Activated B cell treated with CpG ODN at 0.5 μM for 24 hours (primary cell): Measurements from ENCODE around the gene ZG16B. TPM values are rescaled to one million over a fixed set of nuclear protein-coding genes. Genes with fewer than 3 reads are reported as not detected.

Experiments
- ATAC-seq: fragments of 200-7000 bp; cut with Tn5 transposase; one replicate; pipeline ENCODE4 v1.10.0; 2021; ENCODE audit warnings: low read depth, mild to moderate bottlenecking, moderate library complexity
- CTCF ChIA-PET: fragments of 350-600 bp; sonication (Branson Sonifier 250); formaldehyde crosslinking; loops from one replicate; lab custom pipeline; 2021; ENCODE audit warnings: antibody characterized with exemption; lab: Charles Lee
- POLR2A ChIA-PET: fragments of 350-600 bp; sonication (Branson Sonifier 250); formaldehyde crosslinking; loops from one replicate; lab custom pipeline; 2021; ENCODE audit warnings: antibody characterized with exemption; lab: Charles Lee
- DNase-seq: peaks from one replicate; pipeline ENCODE4 v3.0.0; 2022
- H3K27ac Mint-ChIP-seq: one replicate; pipeline ENCODE4 v1.8.0; 2020; ENCODE audit warnings: mixed read lengths
- H3K27me3 Mint-ChIP-seq: one replicate; pipeline ENCODE4 v1.8.0; 2021; ENCODE audit warnings: mixed read lengths
- H3K36me3 Mint-ChIP-seq: one replicate; pipeline ENCODE4 v1.8.0; 2021; ENCODE audit warnings: low read depth, mixed read lengths
- H3K4me1 Mint-ChIP-seq: one replicate; pipeline ENCODE4 v1.8.0; 2021; ENCODE audit warnings: mixed read lengths
- H3K4me3 Mint-ChIP-seq: one replicate; pipeline ENCODE4 v1.8.0; 2020; ENCODE audit warnings: mild to moderate bottlenecking, mixed read lengths
- H3K9me3 Mint-ChIP-seq: one replicate; pipeline ENCODE4 v1.8.0; 2020; ENCODE audit warnings: mixed read lengths
- CTCF ChIP-seq: fragments of 200-600 bp; IDR thresholded peaks from one replicate; pipeline ENCODE4 v1.8.0; 2022; ENCODE audit warnings: antibody characterized with exemption, mild to moderate bottlenecking
- intact Hi-C: fragments of 100-400 bp; cut with micrococcal nuclease; formaldehyde crosslinking; loops from one replicate; pipeline ENCODE4 v1.15.1; 2024
- total RNA-seq: library from RNA; stranded (reverse); gene quantifications from 2 replicates; pipeline ENCODE4 v1.2.3, GENCODE V29; 2022

ZG16B gene
- total RNA-seq, 1 donor from 2014 or later = 0.33 TPM

- H3K4me3 Mint-ChIP-seq = no peak overlapping the region
- H3K9me3 Mint-ChIP-seq = no peaks in the 10 kb centered on the region
- ATAC-seq (no peak), DNase-seq (no peak)
- H3K27ac Mint-ChIP-seq = no peak overlapping the region
- no peaks in the 10 kb centered on the region for H3K4me1 Mint-ChIP-seq
- POLR2A ChIA-PET = no interaction called here
- H3K27me3 Mint-ChIP-seq = peaks cover 18% of the 10 kb centered on the region
- intact Hi-C loops = no loop called here
- no peaks in the 10 kb centered on the region for H3K36me3 Mint-ChIP-seq
- CTCF ChIA-PET = no interaction called here
- no peak for TF ChIP-seq CTCF
Measured at GRCh38 chr16:2828876-2829430, 1.1 kb upstream of the ZG16B start.

GRCh38 chr16:2830355-2830695, 222 bp downstream of the ZG16B start:
- DNase-seq = no peak
- no peak for ATAC-seq
- intact Hi-C loops = no loop called here
- no peaks in the 10 kb centered on the region for H3K9me3 Mint-ChIP-seq
- no peaks in the 10 kb centered on the region for H3K36me3 Mint-ChIP-seq
- no peaks in the 10 kb centered on the region for H3K4me1 Mint-ChIP-seq
- no peak overlapping the region for H3K27ac Mint-ChIP-seq
- ChIA-PET CTCF (no interaction called here), POLR2A (no interaction called here)
- peaks cover 21% of the 10 kb centered on the region for H3K27me3 Mint-ChIP-seq
- no peak for TF ChIP-seq CTCF
- H3K4me3 Mint-ChIP-seq = no peak overlapping the region

- Mint-ChIP-seq H3K36me3 (no peaks in the 10 kb centered on the region), H3K27ac (no peak overlapping the region), H3K27me3 (peaks cover 29% of the 10 kb centered on the region), H3K4me1 (no peaks in the 10 kb centered on the region), H3K4me3 (no peak overlapping the region), H3K9me3 (no peaks in the 10 kb centered on the region)
- ATAC-seq = no peak
- intact Hi-C loops = no loop called here
- CTCF ChIA-PET = no interaction called here
- POLR2A ChIA-PET = no interaction called here
- no peak for TF ChIP-seq CTCF
- no peak for DNase-seq
Measured at GRCh38 chr16:2831203-2831602, 1.1 kb downstream of the ZG16B start.

DNA sequence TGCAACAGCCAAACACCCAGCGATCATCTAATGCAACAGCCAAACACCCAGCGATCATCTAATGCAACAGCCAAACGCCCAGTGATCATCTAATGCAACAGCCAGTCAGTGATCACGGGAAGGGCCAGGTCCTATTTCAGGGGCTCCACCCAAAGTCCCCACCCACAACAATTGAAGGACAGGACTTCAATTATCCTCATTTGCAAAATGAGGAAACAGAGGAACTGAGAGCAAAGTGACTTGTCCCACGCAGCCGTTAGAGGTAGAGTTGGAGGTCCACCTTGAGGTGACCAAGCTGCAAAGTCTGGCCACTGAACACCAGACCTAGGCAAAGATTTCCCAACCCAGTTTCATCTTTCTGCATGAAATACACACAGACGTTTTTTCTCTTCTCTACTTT, 3.7 kb downstream of the ZG16B start:
- DNase-seq (no peak), ATAC-seq (no peak)
- H3K36me3 Mint-ChIP-seq = no peaks in the 10 kb centered on the region
- no peak overlapping the region for H3K4me3 Mint-ChIP-seq
- H3K9me3 Mint-ChIP-seq = no peaks in the 10 kb centered on the region
- H3K27me3 Mint-ChIP-seq = peaks cover 46% of the 10 kb centered on the region
- TF ChIP-seq CTCF = no peak
- intact Hi-C loops = no loop called here
- ChIA-PET CTCF (no interaction called here), POLR2A (no interaction called here)
- H3K27ac Mint-ChIP-seq = no peak overlapping the region
- no peaks in the 10 kb centered on the region for H3K4me1 Mint-ChIP-seq

DNA sequence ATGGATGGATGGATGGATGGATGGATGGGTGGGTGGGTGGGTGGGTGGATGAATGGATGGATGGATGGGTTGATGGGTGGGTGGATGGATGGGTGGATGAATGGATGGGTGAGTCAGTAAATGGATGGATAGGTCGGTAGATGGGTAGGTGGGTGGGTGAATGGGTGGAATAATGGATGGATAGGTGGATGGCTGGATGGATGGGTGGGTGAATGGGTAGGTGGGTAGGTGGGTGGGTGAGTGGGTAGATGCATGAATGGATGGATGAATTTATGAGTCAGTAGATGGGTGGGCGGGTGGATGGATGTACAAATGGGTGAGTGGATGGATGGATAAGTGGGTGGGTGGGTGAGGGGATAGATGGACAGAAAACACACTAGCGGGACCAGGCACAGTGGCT, 4.9 kb downstream of the ZG16B start:
- no peaks in the 10 kb centered on the region for H3K9me3 Mint-ChIP-seq
- no peaks in the 10 kb centered on the region for H3K36me3 Mint-ChIP-seq
- no peak overlapping the region for H3K4me3 Mint-ChIP-seq
- DNase-seq (no peak), ATAC-seq (no peak)
- H3K27me3 Mint-ChIP-seq = peaks cover 46% of the 10 kb centered on the region
- no peak for TF ChIP-seq CTCF
- ChIA-PET CTCF (no interaction called here), POLR2A (no interaction called here)
- H3K27ac Mint-ChIP-seq = no peak overlapping the region
- H3K4me1 Mint-ChIP-seq = no peaks in the 10 kb centered on the region
- intact Hi-C loops = no loop called here
